Medulla oblongata (tissue), 1 donor: ENCODE results near the gene DAW1.
"Not testable (repeated sequence)": the region's sequence is repeated elsewhere in the genome, so short reads cannot be mapped to it uniquely, and the experiment has no call there.

Source experiments
- DNase-seq: peaks from one replicate; pipeline ENCODE4 v3.0.0-alpha.2; 2015; ENCODE audit errors: extremely low spot score

The DAW1 gene

GRCh38 chr2:227871375-227871791 is at the start of gene DAW1:
DAW1 (plus strand) TSS chr2:227871631; CDS start chr2:227871690, 59 bp downstream.
- DNase-seq, result no peak

- no peak for DNase-seq
Observed at GRCh38 chr2:227822416-227823003, 48.9 kb upstream of the DAW1 start.

GRCh38 chr2:227823922-227824321 is 47.5 kb upstream of the DAW1 start:
- no peak for DNase-seq

- DNase-seq, result no peak
Observed at GRCh38 chr2:227824711-227825110, 46.7 kb upstream of the DAW1 start.

- DNase-seq, result peak; percentile 82
Observed at GRCh38 chr2:227826019-227826521, 45.4 kb upstream of the DAW1 start.

GRCh38 chr2:227826563-227826962 is 44.9 kb upstream of the DAW1 start:
- no peak for DNase-seq

GRCh38 chr2:227827143-227827542 is 44.3 kb upstream of the DAW1 start:
- DNase-seq, result no peak

- no peak for DNase-seq
Observed at GRCh38 chr2:227828477-227828912, 42.9 kb upstream of the DAW1 start.

- DNase-seq, result no peak
Observed at GRCh38 chr2:227829337-227829736, 42.1 kb upstream of the DAW1 start.

GRCh38 chr2:227834423-227834822 is 37.0 kb upstream of the DAW1 start:
- DNase-seq, result no peak

- no peak for DNase-seq
Observed at GRCh38 chr2:227834916-227835650, 36.3 kb upstream of the DAW1 start.

- not testable (repeated sequence) for DNase-seq
Observed at GRCh38 chr2:227839339-227840129, 31.9 kb upstream of the DAW1 start.

GRCh38 chr2:227846831-227847230 is 24.6 kb upstream of the DAW1 start:
- DNase-seq, result no peak

- DNase-seq, result no peak
Observed at GRCh38 chr2:227848146-227848545, 23.3 kb upstream of the DAW1 start.

- no peak for DNase-seq
Observed at GRCh38 chr2:227848586-227848985, 22.8 kb upstream of the DAW1 start.

GRCh38 chr2:227849906-227850305 is 21.5 kb upstream of the DAW1 start:
- DNase-seq, result no peak

- DNase-seq, result no peak
Observed at GRCh38 chr2:227853204-227853629, 18.2 kb upstream of the DAW1 start.

GRCh38 chr2:227853765-227854271 is 17.6 kb upstream of the DAW1 start:
- no peak for DNase-seq

- DNase-seq, result peak; percentile 42
Observed at GRCh38 chr2:227855440-227855839, 16.0 kb upstream of the DAW1 start.

GRCh38 chr2:227856697-227857096 is 14.7 kb upstream of the DAW1 start:
- DNase-seq, result no peak

GRCh38 chr2:227860221-227860641 is 11.2 kb upstream of the DAW1 start:
- peak; percentile 66 for DNase-seq

GRCh38 chr2:227861011-227861410 is 10.4 kb upstream of the DAW1 start:
- no peak for DNase-seq
